ENCODE data around the gene HSBP1.

The HSBP1 gene

DNA sequence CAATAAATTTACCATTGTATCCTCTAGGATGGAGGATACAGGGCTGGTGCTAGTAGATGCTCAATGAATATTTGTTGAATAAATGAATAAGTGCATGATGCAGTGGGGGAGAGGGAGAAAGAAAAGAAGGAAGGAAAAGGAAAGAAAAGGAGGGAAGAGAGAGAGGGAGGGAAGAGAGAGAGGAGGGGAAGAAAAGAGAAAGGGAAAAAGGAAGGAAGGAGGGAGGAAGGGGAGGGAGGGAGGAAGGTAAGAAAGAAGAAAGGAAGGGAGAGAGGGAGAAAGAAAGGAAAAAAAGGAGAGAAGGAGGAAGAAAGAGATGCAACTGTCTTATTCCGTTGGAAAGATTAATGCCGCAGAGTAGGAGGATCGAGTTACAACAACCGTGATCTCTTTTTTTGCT is 30.4 kb downstream of the HSBP1 start:
- DNase-seq (ENCODE audit: low spot score) (no peak), FAIRE-seq (no peak)

DNA sequence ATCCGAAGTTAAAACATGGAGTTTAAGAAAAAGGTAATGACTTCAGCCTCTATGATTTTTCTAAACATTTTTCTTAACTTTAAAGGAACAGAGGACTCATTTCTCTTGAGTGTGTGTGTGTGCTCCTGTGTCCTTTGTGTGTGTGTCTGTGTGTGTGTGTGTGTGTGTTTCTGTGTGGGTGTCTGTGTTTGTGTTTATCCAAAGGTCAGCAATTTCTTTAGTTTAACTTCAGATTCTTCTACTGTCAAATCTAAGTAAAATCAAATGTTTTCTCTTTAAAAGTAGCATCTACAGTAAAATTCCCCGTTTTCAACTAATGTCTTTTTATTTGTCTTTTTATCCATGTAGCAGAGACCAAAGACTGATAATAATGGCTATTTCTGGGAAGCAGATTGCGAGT is 31.8 kb downstream of the HSBP1 start:
- FAIRE-seq = no peak
- no peak for DNase-seq (ENCODE audit: low spot score)

DNA sequence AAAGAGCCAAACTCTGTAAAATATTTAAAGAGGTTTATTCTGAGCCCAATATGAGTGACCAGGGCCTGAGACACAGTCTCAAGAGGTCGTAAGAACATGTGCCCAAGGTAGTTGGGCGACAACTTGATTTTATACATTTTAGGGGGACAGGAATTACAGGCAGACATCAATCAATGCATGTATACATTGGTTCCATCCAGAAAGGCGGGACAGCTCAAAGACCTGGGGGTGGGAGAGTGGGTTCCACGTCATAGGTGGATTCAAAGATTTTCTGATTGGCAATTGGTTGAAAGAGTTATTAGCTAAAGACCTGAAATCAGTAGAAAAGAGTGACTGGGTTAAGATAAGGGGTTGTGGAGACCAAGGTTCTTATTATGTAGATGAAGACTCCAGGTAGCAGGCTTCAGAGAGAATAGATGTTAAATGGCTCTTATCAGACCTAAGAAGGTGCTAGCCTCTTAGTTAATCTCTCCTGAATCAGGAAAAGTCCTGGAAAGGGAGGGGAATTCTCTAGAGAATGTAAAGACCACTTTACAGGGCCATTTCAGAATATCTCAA is 32.4 kb downstream of the HSBP1 start:
- DNase-seq (ENCODE audit: low spot score) (no peak), FAIRE-seq (no peak)

DNA sequence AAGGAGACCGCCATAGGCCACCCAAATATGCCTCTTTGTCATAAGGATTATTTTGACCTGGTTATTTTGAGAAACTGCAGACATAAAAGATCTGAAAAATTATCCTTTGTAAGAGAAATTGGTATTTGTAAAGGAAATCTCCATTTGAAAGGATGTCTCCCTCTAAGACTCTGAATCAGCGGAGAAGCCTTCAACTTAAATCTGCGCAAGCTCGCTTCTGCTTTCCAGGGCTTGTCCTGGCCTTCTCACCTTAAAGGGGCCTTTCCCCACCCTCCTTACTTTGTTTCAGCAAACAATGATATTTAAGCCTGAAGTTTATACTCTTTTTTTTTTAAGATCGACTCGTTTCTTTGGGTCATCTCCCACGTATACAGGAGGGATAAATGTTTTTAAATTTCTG is 34.5 kb downstream of the HSBP1 start:
- no peak for DNase-seq (ENCODE audit: low spot score)
- FAIRE-seq = no peak

DNA sequence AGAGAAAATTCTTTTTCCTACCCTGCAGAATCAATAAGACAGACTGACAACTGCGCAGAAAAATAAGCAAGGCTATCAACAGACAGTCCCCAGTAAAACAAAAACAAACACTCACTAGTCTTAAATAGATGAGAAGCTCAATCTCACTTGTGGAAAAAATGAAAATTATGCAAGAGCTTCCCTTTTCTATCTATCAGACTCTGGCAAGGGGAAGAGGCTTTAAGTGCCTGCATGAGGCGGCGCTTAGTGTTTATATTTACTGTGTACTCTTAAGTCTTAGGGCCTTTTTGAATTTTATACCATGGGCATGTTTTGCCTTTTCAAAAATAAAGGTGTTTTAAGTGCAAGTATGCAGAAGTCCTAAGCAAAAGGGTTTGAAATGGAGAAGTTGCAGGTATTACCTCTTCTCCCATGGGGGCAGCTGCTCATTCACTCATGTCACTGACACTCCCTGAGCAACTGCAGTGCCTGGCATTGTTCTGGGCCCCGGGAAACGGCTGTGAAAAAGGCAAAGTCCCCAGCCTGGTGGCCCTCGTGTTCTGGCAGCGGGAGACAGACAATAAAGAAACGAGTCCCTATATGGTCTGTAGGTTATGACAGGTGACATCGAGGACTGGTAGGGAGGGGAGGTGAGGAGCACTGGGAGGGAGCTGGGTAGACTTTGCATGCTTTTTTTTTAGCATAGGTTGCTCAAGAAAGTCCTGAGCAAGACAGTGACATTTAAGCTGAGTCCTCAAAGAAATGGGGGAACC is 35.2 kb downstream of the HSBP1 start:
- no peak for DNase-seq (ENCODE audit: low spot score)

DNA sequence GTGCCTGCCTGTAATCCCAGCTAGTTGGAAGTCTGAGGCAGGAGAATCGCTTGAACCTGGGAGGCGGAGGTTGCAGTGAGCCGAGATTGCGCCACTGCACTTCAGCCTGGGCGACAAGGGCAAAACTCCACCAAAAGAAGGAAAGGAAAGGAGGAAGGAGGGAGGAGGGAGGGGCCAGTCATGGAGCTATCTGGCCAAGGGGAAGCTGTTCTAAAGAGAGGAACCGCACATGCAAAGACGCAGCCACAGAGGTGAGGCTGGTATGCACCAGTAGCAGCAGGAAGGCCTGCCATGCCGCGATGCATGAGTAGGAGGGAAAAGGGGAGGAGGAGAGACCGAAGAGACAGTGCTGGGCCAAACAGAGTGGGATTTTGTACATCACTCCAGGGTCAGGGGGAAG is 35.9 kb downstream of the HSBP1 start:
- DNase-seq (ENCODE audit: low spot score) (no peak), FAIRE-seq (no peak)

More for the DNA sequence above, 35.2 kb downstream of the HSBP1 start:
- FAIRE-seq = no peak

DNA sequence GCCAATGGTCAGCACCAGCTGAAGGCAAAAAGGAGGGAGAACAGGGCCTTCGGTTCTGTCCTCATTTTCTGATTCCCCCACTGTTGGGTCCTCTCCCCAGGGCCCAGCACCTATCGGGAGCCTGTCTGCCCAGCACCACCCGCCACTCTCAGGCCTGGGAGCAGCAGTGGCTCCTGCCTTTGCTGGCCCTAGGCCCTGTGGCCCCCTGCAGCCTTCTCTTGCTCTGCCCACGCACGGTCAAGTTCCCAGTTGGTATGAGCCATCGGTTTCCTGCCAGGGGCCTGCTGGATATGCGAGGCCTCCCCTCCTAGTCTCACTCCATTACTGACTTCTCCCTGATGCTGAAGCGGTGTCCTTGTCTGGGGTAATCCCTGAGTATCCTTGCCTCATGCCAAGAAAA is 37.5 kb downstream of the HSBP1 start:
- no peak for FAIRE-seq
- no peak for DNase-seq (ENCODE audit: low spot score)

DNA sequence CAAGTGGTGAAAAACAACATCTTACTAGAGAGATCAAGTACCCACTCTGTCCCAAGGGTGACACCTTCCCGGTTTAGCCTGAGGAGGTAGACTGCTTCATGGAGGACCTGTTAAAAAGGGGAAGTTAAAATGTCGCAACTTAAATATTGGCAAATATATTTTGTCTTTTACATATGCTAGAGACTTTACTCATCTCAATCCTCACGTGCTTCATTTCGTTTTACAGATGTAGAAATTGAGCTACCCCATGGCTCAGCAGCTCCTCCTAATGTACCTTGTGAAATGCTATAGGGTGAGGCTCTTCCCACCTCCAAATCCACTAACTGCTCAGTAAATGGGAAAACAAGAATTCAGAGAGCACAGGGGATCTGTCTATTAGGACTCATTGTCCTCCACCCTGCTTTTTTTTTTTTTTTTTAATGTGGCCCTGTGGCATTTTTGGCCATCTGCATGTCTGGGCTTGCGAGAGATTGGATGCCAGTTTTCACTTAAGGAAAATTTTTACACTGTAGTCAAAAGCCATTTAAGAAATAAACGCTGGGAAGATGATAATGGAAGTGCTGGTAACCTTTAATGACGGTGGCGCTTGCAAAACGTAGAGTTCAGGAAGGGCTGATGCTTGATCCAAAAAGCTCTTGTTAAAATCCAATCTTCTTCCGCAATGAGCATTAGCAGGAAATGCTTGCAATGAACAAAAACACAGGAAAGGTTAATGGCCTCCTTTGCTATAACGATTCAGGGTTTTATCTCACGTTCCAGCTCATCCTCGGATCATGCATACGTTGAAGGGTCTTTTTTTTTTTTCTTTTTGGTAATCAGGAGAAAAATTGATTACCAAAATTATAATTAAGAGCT is 39.8 kb downstream of the HSBP1 start:
- DNase-seq (ENCODE audit: low spot score) (no peak), FAIRE-seq (no peak)

DNA sequence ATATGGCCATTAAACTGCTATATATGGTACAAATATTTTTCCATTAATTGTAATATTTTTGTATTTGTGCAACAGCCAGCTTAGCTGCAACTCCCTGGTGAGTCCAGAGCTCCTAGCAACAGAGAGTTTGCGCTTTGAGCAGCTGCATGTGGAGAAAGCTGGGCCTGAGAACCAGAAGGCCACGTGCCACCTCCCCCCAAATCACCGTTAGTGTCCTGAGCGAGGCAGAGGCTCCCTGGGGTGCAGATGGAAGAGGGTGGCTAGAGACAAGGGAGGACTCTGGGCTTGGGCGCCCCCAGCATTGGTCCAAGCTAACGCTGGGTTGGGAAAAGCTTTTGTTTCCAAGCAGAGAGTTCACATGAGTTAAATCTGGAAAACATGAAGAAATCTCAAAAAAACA is 41.6 kb downstream of the HSBP1 start:
- DNase-seq (ENCODE audit: low spot score) = no peak
- FAIRE-seq = no peak

DNA sequence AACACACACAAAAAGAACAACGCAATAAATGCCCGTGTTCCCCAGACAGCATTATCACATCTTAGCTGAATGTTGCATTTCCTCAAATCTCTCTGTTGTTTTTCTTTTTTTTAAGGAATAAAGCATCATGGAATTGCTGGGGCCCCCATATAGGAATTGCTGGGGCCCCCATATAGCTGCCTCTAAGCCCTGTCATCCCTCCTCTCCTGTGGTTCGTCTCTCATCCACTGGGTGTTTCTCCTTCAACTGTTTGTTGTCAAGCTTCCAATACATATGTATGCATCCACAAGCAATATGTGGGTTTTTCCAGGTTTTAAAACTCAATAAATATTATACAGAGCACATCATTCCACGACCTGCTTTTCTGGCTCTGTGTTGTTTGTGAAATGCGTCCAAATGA is 43.2 kb downstream of the HSBP1 start:
- no peak for FAIRE-seq
- DNase-seq (ENCODE audit: low spot score) = no peak

DNA sequence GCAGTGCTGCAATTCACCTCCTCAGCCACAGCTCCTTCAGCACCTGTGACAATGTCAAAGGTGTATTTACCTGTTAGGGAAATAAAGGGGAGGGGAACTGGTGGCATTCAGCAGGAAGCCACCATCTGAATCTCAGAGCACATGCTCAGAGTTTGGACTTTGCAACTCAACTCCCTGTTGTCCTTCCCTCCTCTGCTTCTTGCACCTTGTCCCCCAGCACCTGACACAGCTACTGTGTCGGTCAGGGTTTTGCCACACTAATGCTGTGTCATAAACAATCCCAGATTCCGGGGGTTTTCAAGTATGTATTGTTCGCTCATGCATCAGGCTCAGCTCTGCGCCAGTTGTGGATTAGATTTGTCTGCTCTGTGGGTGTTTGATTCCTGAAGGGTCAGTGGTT is 43.7 kb downstream of the HSBP1 start:
- DNase-seq (ENCODE audit: low spot score) (no peak), FAIRE-seq (no peak)

DNA sequence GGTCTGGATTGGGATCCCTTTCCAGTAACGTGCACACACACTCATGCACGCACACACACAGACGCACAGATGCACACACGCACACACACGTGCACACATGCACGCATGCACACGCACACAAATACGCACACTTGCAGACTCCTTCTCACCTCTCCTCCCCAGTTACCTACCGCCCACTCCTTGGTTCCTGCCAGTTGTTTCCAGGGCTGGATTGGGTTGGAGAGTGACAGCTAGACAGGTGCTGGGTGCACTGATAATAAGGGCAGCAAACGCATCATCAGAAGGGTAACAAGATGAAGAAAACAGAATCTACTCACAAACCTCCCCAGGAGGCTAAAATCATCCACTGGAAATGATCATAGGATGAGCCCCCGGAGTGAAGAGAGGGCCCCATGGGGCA is 45.0 kb downstream of the HSBP1 start:
- FAIRE-seq = no peak
- no peak for DNase-seq (ENCODE audit: low spot score)

DNA sequence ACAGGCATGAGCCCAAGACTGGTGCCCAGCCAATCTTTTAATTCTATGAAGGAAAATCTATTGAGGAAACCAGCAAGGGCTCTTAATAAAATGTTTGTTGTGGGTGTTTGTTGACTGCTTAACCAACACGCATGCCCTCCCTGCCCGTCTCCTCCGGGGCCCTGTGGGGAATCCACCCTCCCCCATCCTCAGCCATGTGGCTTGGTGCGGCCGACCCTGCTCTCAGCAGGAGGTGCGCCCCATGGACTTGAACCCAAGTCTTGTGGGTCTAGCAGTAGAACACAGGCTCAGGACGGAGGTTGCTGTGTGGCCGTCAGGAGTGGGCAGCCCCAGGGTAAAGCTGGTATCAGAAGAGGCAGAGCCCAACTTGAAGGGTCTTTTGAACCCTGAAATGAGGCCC is 46.1 kb downstream of the HSBP1 start:
- FAIRE-seq = no peak
- no peak for DNase-seq (ENCODE audit: low spot score)

DNA sequence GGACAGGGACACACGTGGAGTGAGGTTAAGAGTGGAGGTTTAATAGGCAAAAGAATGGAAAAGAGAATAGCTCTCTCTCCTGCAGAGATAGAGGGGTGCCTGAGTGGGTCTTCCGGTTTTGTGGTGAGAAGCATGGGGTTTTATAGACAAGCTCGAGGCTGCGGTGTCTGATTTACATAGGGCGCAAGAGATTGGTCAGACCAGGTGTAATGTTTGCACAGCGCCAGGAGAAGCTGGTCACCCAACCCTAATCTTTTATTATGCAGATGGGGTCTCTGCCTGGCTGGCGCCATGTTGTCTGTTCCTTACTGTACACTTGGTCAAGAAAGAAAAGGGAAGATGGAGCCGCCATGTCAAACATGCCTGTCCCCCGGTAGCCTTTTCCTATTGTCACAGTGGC is 46.6 kb downstream of the HSBP1 start:
- no peak for DNase-seq (ENCODE audit: low spot score)
- FAIRE-seq = no peak

DNA sequence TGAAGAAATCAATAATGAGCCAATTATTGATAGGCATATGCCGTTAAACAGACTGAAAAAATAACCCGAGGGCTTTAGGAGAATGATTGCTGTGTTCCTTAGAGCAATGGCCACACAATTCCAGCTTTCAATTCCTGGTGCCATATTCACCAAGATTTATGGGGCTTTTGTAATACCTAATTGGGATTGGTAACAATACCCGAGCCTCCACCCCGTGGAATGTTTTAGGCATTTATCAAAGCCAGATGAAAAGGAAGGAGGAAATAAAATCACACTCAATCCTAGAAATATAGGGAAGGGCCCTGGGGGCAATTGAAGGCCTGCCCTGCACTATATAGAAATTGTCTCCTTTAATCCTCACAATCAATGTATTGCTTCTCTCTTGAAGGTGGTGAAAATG is 49.0 kb downstream of the HSBP1 start:
- DNase-seq (ENCODE audit: low spot score) = no peak
- no peak for FAIRE-seq

DNA sequence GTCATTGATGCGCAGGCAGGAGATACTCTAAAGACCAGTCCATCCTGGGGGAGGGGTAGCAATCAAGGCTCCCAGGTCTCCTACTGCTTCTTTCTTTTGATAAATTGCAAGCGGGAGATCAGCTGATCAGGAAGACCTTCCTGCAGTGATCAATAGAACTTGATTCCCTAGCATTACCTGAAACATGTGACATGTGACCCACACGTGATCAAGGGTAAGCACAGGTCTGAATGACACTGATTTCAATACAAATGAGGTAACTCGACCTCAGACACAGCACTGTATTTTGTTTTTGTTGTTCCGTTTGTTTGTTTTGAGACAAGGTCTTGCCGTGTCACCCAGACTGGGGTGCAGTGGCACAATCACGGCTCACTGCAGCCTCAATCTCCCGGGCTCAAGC is 51.5 kb downstream of the HSBP1 start:
- no peak for DNase-seq (ENCODE audit: low spot score)
- no peak for FAIRE-seq

DNA sequence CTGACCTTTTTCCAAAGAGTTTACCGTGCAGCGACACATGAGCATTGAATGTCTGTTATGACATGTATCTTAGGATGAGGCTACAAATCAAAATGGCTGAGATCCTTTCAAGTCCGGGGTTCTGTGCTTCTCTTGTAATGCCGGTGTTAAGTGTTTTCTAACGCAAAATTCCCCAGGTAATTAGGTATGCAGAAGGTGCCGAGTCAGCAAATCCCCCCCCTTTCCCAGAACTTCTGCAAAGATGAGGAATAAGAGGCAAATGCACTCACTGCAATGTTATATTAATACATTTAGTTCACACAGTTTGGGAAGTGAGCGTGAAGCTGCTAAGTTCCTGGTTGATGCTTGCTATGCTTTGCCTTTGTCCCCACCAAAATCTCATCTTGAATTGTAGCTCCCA is 54.9 kb downstream of the HSBP1 start:
- DNase-seq (ENCODE audit: low spot score) (no peak), FAIRE-seq (no peak)

DNA sequence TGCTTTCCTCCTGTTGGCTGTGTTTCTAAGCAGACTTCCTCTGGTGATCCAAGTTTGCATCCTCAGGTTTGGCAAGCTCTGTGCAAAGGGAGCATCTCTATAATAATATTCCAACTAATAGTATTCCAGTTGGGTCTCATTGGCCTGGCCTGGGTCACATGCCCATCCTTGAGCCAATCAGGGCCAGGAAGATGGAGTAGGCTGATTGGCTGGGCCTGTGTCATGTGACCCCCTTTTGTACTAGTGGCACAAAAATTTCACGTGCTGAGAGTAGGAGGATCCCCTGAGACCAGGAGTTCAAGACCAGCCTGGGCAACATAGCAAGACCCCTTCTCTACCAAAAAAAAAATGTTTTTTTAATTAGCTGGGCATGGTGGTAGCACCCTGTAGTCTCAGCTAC is 55.9 kb downstream of the HSBP1 start:
- DNase-seq (ENCODE audit: low spot score) = no peak
- no peak for FAIRE-seq
